NT2/D1 (cell line): ENCODE data around the gene AGMO.

Experiments
- DNase-seq: peaks from one replicate; pipeline ENCODE4 v3.0.0-alpha.2; 2011; ENCODE audit warnings: low read depth, low spot score
- H3K27me3 ChIP-seq: 2 replicates; pipeline ENCODE4 v1.6.0; 2011; ENCODE audit warnings: mild to moderate bottlenecking; ENCODE audit not compliant: insufficient read length, insufficient read depth
- H3K36me3 ChIP-seq: 2 replicates; pipeline ENCODE4 v1.6.1; 2011; ENCODE audit warnings: mild to moderate bottlenecking, low read length, mixed read lengths; ENCODE audit not compliant: insufficient read depth, insufficient read length
- H3K4me1 ChIP-seq: 2 replicates; pipeline ENCODE4 v1.5.1; 2011; ENCODE audit not compliant: insufficient read depth, insufficient read length
- H3K4me3 ChIP-seq: 2 replicates; pipeline ENCODE4 v1.5.1; 2011; ENCODE audit warnings: low read depth; ENCODE audit not compliant: insufficient read length
- H3K9ac ChIP-seq: 2 replicates; pipeline ENCODE4 v1.6.0; 2011; ENCODE audit warnings: low read depth; ENCODE audit not compliant: insufficient read length
- H3K9me3 ChIP-seq: 2 replicates; pipeline ENCODE4 v1.5.1; 2011; ENCODE audit warnings: mild to moderate bottlenecking, low read length; ENCODE audit not compliant: insufficient read depth
- SUZ12 ChIP-seq: IDR thresholded peaks from 2 replicates; pipeline ENCODE4 v1.6.1; 2011; ENCODE audit not compliant: insufficient read length, insufficient read depth; ENCODE audit errors: extremely low read depth
- YY1 ChIP-seq: IDR thresholded peaks from 2 replicates; pipeline ENCODE4 v1.6.1; 2011; ENCODE audit not compliant: insufficient read length, insufficient read depth
- ZNF274 ChIP-seq: IDR thresholded peaks from 2 replicates; pipeline ENCODE4 v1.6.1; 2011; ENCODE audit warnings: mild to moderate bottlenecking, low read depth, low read length

Gene AGMO

DNA sequence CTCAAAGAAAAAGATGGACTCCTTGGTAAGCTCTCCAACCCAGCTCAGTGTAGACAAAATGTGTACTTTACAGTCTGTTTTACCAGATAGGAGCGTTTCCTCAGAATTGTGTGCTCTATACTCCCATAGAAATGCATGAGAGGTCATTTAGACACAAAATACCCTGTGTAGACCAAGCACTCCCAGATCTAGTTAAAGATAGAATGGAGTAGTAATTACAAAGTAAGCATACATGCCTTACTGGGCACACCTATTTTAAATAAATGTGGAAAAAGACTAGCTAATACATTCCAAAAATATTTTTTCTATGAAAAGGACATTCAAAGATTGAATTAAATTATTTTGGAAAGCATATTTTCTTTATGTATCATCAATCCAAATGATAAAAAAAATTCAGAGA, 387.3 kb downstream of the AGMO start:
- no peak for DNase-seq
- Histone ChIP-seq H3K9me3 (no peaks in the 10 kb centered on the region), H3K27me3 (no peaks in the 10 kb centered on the region), H3K4me3 (no peak overlapping the region), H3K36me3 (no peaks in the 10 kb centered on the region), H3K9ac (no peak overlapping the region), H3K4me1 (no peaks in the 10 kb centered on the region)
- no peak for TF ChIP-seq SUZ12
- no peak for TF ChIP-seq ZNF274
- no peak for TF ChIP-seq YY1

DNA sequence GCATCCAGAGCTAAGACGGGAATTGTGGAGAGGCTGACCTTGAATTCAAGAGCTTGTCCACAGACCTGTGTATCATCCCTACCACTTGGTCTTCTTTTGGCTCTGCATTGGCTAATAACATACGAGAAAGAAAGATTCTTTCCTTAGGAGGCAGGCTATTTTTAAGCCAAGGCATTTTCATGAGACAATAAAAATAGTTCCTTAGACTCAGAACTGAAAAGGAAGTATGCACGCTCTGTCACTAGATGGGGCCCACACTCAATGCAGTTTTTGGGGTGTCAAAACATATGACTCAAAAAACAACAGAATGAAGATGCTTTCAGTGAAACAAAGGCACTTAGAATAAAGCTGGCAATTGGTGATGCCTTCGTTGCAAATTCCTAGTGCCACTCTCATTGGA, 393.3 kb downstream of the AGMO start:
- no peaks in the 10 kb centered on the region for H3K9me3 ChIP-seq
- TF ChIP-seq YY1, result no peak
- no peak for TF ChIP-seq SUZ12
- no peak for TF ChIP-seq ZNF274
- H3K4me1 ChIP-seq, result no peaks in the 10 kb centered on the region
- no peaks in the 10 kb centered on the region for H3K36me3 ChIP-seq
- no peak overlapping the region for H3K9ac ChIP-seq
- H3K4me3 ChIP-seq, result no peak overlapping the region
- DNase-seq, result no peak
- H3K27me3 ChIP-seq, result no peaks in the 10 kb centered on the region

DNA sequence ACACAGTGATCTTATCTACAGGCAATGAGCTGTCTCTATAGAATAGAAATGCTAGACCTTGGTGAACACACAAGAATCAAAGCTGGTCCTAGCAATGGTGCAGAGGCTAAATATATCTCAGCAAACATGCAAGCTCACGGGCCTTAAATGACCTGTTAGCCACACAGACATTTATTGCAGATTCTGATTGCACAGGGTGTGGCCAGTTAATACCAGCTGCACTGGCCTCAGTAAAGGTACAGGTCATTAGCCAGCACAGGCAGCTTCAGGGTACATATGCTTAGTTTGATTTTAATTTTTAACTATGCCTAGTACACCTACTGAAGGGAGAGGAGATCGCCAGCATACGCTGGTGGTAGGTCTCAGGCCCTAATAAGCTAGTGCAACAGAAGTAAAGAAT, 393.9 kb downstream of the AGMO start:
- no peaks in the 10 kb centered on the region for H3K27me3 ChIP-seq
- no peak for DNase-seq
- H3K36me3 ChIP-seq, result no peaks in the 10 kb centered on the region
- no peak overlapping the region for H3K9ac ChIP-seq
- TF ChIP-seq YY1 (no peak), ZNF274 (no peak), SUZ12 (no peak)
- H3K9me3 ChIP-seq, result no peaks in the 10 kb centered on the region
- H3K4me1 ChIP-seq, result no peaks in the 10 kb centered on the region
- no peak overlapping the region for H3K4me3 ChIP-seq

- Histone ChIP-seq H3K27me3 (no peaks in the 10 kb centered on the region), H3K4me3 (no peak overlapping the region), H3K9ac (no peak overlapping the region), H3K9me3 (no peaks in the 10 kb centered on the region), H3K36me3 (no peaks in the 10 kb centered on the region), H3K4me1 (no peaks in the 10 kb centered on the region)
- TF ChIP-seq SUZ12 (no peak), YY1 (no peak), ZNF274 (no peak)
- no peak for DNase-seq
Measured at GRCh38 chr7:15166620-15167019, 395.2 kb downstream of the AGMO start.

GRCh38 chr7:15159261-15159660, 402.6 kb downstream of the AGMO start:
- Histone ChIP-seq H3K27me3 (no peaks in the 10 kb centered on the region), H3K36me3 (no peaks in the 10 kb centered on the region), H3K9me3 (no peaks in the 10 kb centered on the region), H3K9ac (no peak overlapping the region), H3K4me1 (no peaks in the 10 kb centered on the region), H3K4me3 (no peak overlapping the region)
- TF ChIP-seq YY1 (no peak), ZNF274 (no peak), SUZ12 (no peak)
- DNase-seq, result no peak

DNA sequence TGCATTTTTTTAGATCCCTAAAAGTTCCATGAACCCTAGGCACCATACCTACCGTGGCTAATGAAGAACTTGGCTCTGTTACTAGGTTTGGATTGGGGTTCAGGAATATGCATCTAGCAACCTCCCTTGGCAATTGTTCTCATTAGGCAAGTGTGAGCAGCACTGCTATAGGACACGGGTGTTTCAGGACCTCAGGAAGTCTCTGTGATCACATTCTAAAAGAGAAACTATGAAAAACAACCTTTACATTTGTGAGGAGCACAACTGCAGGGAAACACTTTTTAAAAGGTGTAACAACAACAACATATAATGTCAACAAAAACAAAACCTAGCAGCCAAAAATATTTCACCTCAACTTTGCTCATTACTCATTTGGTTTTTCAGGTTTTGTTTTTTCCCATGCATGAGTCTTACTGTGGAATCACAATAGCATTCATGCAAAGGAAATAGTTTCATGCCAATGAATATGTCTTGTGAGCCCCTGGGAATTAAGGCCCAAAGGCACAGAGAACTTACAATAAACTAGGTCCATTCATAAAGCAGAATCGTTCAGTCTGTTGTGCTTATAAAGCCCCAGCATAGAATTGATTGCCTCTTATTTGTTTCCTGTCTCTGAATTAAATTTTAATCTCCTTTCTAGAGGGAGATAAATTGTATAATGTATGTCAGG, 403.5 kb downstream of the AGMO start:
- TF ChIP-seq ZNF274 (no peak), SUZ12 (no peak), YY1 (no peak)

More for the DNA sequence above, 403.5 kb downstream of the AGMO start:
- no peaks in the 10 kb centered on the region for H3K9me3 ChIP-seq
- H3K36me3 ChIP-seq, result no peaks in the 10 kb centered on the region
- no peak for DNase-seq
- no peaks in the 10 kb centered on the region for H3K27me3 ChIP-seq
- H3K4me1 ChIP-seq, result no peaks in the 10 kb centered on the region
- no peak overlapping the region for H3K4me3 ChIP-seq
- no peak overlapping the region for H3K9ac ChIP-seq
